Tibial nerve (tissue), 4 donors: ENCODE results near the gene ELF3.
"Not testable (repeated sequence)": the region's sequence is repeated elsewhere in the genome, so short reads cannot be mapped to it uniquely, and the experiment has no call there.

Experiments used
- EP300 ChIP-seq, 2 donors: sonication (generic); formaldehyde crosslinking; IDR thresholded peaks; one replicate each; pipeline ENCODE4 v1.6.1; 2017; ENCODE audit warnings: antibody characterized with exemption in 2 of 2, mild to moderate bottlenecking in 1 of 2
- POLR2A ChIP-seq, 2 donors: fragments of 450-650 bp; IDR thresholded peaks; one replicate each; pipeline ENCODE4 v1.6.1; 2017; ENCODE audit warnings: antibody characterized with exemption in 2 of 2, mild to moderate bottlenecking in 2 of 2, moderate library complexity in 2 of 2
- TF ChIP-seq, protein P1 (sequence below), 5 experiments: fragments of 200-600 bp in 3 of 5; fragments of 450-650 bp in 2 of 5; sonication (generic) in 3 of 5; IDR thresholded peaks; one replicate each; pipeline ENCODE4 v1.5.1; 2016 to 2019; ENCODE audit warnings: antibody characterized with exemption in 5 of 5, mild to moderate bottlenecking in 3 of 5, moderate library complexity in 2 of 5

- TF ChIP-seq, protein P1, sequence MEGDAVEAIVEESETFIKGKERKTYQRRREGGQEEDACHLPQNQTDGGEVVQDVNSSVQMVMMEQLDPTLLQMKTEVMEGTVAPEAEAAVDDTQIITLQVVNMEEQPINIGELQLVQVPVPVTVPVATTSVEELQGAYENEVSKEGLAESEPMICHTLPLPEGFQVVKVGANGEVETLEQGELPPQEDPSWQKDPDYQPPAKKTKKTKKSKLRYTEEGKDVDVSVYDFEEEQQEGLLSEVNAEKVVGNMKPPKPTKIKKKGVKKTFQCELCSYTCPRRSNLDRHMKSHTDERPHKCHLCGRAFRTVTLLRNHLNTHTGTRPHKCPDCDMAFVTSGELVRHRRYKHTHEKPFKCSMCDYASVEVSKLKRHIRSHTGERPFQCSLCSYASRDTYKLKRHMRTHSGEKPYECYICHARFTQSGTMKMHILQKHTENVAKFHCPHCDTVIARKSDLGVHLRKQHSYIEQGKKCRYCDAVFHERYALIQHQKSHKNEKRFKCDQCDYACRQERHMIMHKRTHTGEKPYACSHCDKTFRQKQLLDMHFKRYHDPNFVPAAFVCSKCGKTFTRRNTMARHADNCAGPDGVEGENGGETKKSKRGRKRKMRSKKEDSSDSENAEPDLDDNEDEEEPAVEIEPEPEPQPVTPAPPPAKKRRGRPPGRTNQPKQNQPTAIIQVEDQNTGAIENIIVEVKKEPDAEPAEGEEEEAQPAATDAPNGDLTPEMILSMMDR (IDR thresholded peaks at IDR 0.05) = not testable (repeated sequence)
- TF ChIP-seq POLR2A, EP300 (IDR thresholded peaks at IDR 0.05): not testable (repeated sequence)
Measured at GRCh38 chr1:202057335-202057704, 46.9 kb downstream of the ELF3 start.
